ENCODE results near the gene CTXN2.

CTXN2 gene

GRCh38 chr15:48242015-48242414 lies 50.5 kb downstream of the CTXN2 start:
- H3K4me3 ChIP-seq (ENCODE audit: low read depth, low read length), result no peak overlapping the region
- no peak for TF ChIP-seq CTCF (IDR thresholded peaks at IDR 0.05; ENCODE audit: borderline replicate concordance, insufficient read depth, low read depth, low read length)

- no peak for TF ChIP-seq CTCF (IDR thresholded peaks at IDR 0.05; ENCODE audit: borderline replicate concordance, insufficient read depth, low read depth, low read length)
- H3K4me3 ChIP-seq (ENCODE audit: low read depth, low read length), result no peak overlapping the region
Observed at GRCh38 chr15:48242535-48242934, 51.1 kb downstream of the CTXN2 start.

GRCh38 chr15:48244921-48245320 lies 53.5 kb downstream of the CTXN2 start:
- H3K4me3 ChIP-seq (ENCODE audit: low read depth, low read length), result no peak overlapping the region
- no peak for TF ChIP-seq CTCF (IDR thresholded peaks at IDR 0.05; ENCODE audit: borderline replicate concordance, insufficient read depth, low read depth, low read length)

GRCh38 chr15:48248414-48248813 lies 56.9 kb downstream of the CTXN2 start:
- no peak for TF ChIP-seq CTCF (IDR thresholded peaks at IDR 0.05; ENCODE audit: borderline replicate concordance, insufficient read depth, low read depth, low read length)
- no peak overlapping the region for H3K4me3 ChIP-seq (ENCODE audit: low read depth, low read length)

GRCh38 chr15:48250640-48251076 lies 59.2 kb downstream of the CTXN2 start:
- TF ChIP-seq CTCF (IDR thresholded peaks at IDR 0.05; ENCODE audit: borderline replicate concordance, insufficient read depth, low read depth, low read length), result peak; percentile 57
- H3K4me3 ChIP-seq (ENCODE audit: low read depth, low read length), result no peak overlapping the region

- H3K4me3 ChIP-seq (ENCODE audit: low read depth, low read length), result no peak overlapping the region
- TF ChIP-seq CTCF (IDR thresholded peaks at IDR 0.05; ENCODE audit: borderline replicate concordance, insufficient read depth, low read depth, low read length), result no peak
Observed at GRCh38 chr15:48253172-48253571, 61.7 kb downstream of the CTXN2 start.
